K562 (cell line): Measurements from ENCODE around the gene SLC25A53. TPM values are rescaled to one million over a fixed set of nuclear protein-coding genes. Genes with fewer than 3 reads are reported as not detected.

Source experiments
- ATAC-seq: fragments of 200-7000 bp; cut with Tn5 transposase; 3 replicates; pipeline ENCODE4 v1.9.1; 2020; ENCODE audit warnings: moderate library complexity
- BruUV-seq: library from RNA; stranded (reverse); fragments of 400-500 nt; replicated peaks from 2 replicates; lab custom pipeline; 2021; lab: Mats Ljungman, UMichigan
- CTCF ChIA-PET: fragments of 300-600 bp; formaldehyde crosslinking; extraction: SDS; loops from one replicate; lab custom pipeline; 2021; ENCODE audit warnings: low intra/inter-chr PET ratio; lab: Yijun Ruan, JAX
- POLR2A ChIA-PET: fragments of 300-600, 350-650 bp; sonication (Branson Sonifier 250); formaldehyde crosslinking; extraction: SDS; loops from one replicate; lab custom pipeline; 2021; ENCODE audit warnings: antibody characterized with exemption, inconsistent platforms; lab: Yijun Ruan, JAX
- DNase-seq, 4 experiments: peaks; one replicate each; pipeline versions ENCODE4 v3.0.0 to v3.0.0-alpha.2; 2011 to 2018; ENCODE audit warnings: low spot score in 3 of 4, mixed read lengths in 3 of 4; ENCODE audit errors: extremely low read depth in 1 of 4
- FAIRE-seq: peaks from 2 replicates; lab custom pipeline; 2011; peaks lifted over from hg19 to GRCh38; lab: Jason Lieb, UNC
- H2AFZ ChIP-seq: 2 replicates; pipeline ENCODE4 v1.6.0; 2011; ENCODE audit warnings: low read depth, low read length, control low read depth, inconsistent platforms
- H3K27ac ChIP-seq: fragments of 200-600 bp; 3 replicates; pipeline ENCODE4 v1.8.0; 2011; ENCODE audit warnings: low read depth, mild to moderate bottlenecking, control low read depth, inconsistent platforms, low read length, moderate library complexity, mixed read lengths; ENCODE audit errors: extremely low read depth
- H3K27me3 ChIP-seq, 2 experiments: fragments of 300-600 bp in 1 of 2; 2 replicates in 1 of 2; 3 replicates in 1 of 2; pipeline versions ENCODE4 v1.6.0 to v1.8.0; 2011; ENCODE audit warnings: inconsistent platforms in 2 of 2, low read length in 2 of 2, mild to moderate bottlenecking in 1 of 2, mixed read lengths in 1 of 2, moderate library complexity in 1 of 2; ENCODE audit not compliant: control insufficient read depth in 2 of 2, insufficient read depth in 2 of 2
- H3K36me3 ChIP-seq: fragments of 300-600 bp; 3 replicates; pipeline ENCODE4 v1.8.0; 2011; ENCODE audit warnings: mild to moderate bottlenecking, low read length, inconsistent platforms; ENCODE audit not compliant: control insufficient read depth, insufficient read depth
- H3K4me1 ChIP-seq, 2 experiments: fragments of 200-600 bp in 1 of 2; replicated peaks in 1 of 2; 2 replicates in 1 of 2; 3 replicates in 1 of 2; pipeline versions ENCODE4 v1.5.1 to v1.8.0; 2011; ENCODE audit warnings: inconsistent platforms in 2 of 2, low read length in 2 of 2, mild to moderate bottlenecking in 1 of 2, mixed read lengths in 1 of 2, moderate library complexity in 1 of 2; ENCODE audit not compliant: control insufficient read depth in 2 of 2, insufficient read depth in 2 of 2
- H3K4me2 ChIP-seq: 2 replicates; pipeline ENCODE4 v1.6.1; 2011; ENCODE audit warnings: low read length, control low read depth, inconsistent platforms, mixed read lengths; ENCODE audit not compliant: insufficient read depth
- H3K4me3 ChIP-seq: fragments of 200-600 bp; sonication (generic), shearing (Covaris generic); 2 replicates; pipeline ENCODE4 v1.5.1; 2016; ENCODE audit warnings: control low read depth, inconsistent platforms
- H3K79me2 ChIP-seq: fragments of 200-600 bp; 3 replicates; pipeline ENCODE4 v1.8.0; 2011; ENCODE audit warnings: low read length, inconsistent platforms; ENCODE audit not compliant: control insufficient read depth, insufficient read depth
- H3K9ac ChIP-seq, 2 experiments: 2 replicates each; pipeline versions ENCODE4 v1.6.0 to v1.6.1; 2011; ENCODE audit warnings: low read depth in 2 of 2, low read length in 2 of 2, control low read depth in 1 of 2, inconsistent platforms in 1 of 2, mild to moderate bottlenecking in 1 of 2, mixed read lengths in 1 of 2; ENCODE audit not compliant: insufficient read depth in 1 of 2
- H3K9me1 ChIP-seq: one replicate; pipeline ENCODE4 v1.6.0; 2011; ENCODE audit warnings: inconsistent platforms, mild to moderate bottlenecking, low read length, moderate library complexity; ENCODE audit not compliant: control insufficient read depth, insufficient read depth
- H3K9me3 ChIP-seq: replicated peaks from 2 replicates; pipeline ENCODE4 v1.5.1; 2011; ENCODE audit warnings: low read depth, low read length, inconsistent platforms; ENCODE audit not compliant: control insufficient read depth, insufficient read depth
- H4K20me1 ChIP-seq: replicated peaks from 2 replicates; pipeline ENCODE4 v1.6.1; 2011; ENCODE audit warnings: low read length, inconsistent platforms, mixed read lengths; ENCODE audit not compliant: control insufficient read depth, insufficient read depth
- ETV5 ChIP-seq: sonication (generic); formaldehyde crosslinking; IDR thresholded peaks from 2 replicates; pipeline ENCODE4 v1.4.0; 2020; ENCODE audit warnings: low read depth, mild to moderate bottlenecking, missing genetic modification reagents
- HNRNPK ChIP-seq: fragments of 200-400 bp; formaldehyde crosslinking; IDR thresholded peaks from one replicate; pipeline ENCODE4 v1.6.1; 2018; ENCODE audit warnings: mild to moderate bottlenecking, low read depth, low read length; ENCODE audit not compliant: poor library complexity, severe bottlenecking
- LARP7 ChIP-seq: fragments of 450-650 bp; IDR thresholded peaks from 2 replicates; pipeline ENCODE4 v1.6.1; 2016
- MTF1 ChIP-seq: fragments of 250-450 bp; sonication (Bioruptor Pico); IDR thresholded peaks from 2 replicates; pipeline ENCODE4 v1.9.0; 2021; ENCODE audit warnings: moderate library complexity, mild to moderate bottlenecking, inconsistent platforms, borderline replicate concordance
- YY1 ChIP-seq, 3 experiments: IDR thresholded peaks; 2 replicates each; pipeline ENCODE4 v1.6.1; 2011; ENCODE audit warnings: low read length in 2 of 3, mild to moderate bottlenecking in 2 of 3, moderate library complexity in 2 of 3, borderline replicate concordance in 1 of 3, control low read depth in 1 of 3, low read depth in 1 of 3; ENCODE audit not compliant: insufficient read depth in 3 of 3, insufficient replicate concordance in 2 of 3, control insufficient read depth in 1 of 3, insufficient read length in 1 of 3; ENCODE audit errors: extremely low read depth in 1 of 3
- WGBS: fragments of 100-300 bp; shearing (Covaris generic); methylation state at CpG from one replicate; pipeline ENCODE4 v1.1.6; 2016; ENCODE audit warnings: low coverage, mixed read lengths; ENCODE audit not compliant: insufficient coverage; ENCODE audit errors: missing lambda C conversion rate; 5-methylcytosine and 5-hydroxymethylcytosine counted together
- in situ Hi-C: fragments of 300-500 bp; cut with MboI; formaldehyde crosslinking; loops from 4 replicates; pipeline ENCODE4 v1.15.0; 2018; ENCODE audit warnings: inconsistent platforms, mixed read lengths
- intact Hi-C: fragments of 100-400 bp; cut with micrococcal nuclease; formaldehyde crosslinking; loops from 2 replicates; pipeline ENCODE4 v1.14.2; 2022
- polyA plus RNA-seq, 8 experiments: library from polyadenylated mRNA; depleted of rRNA in 4 of 8; stranded (reverse) in 5 of 8; unstranded in 3 of 8; fragments of >200 nt; fragmentation: Nextera tagmentation in 2 of 8; fragmentation: Illumina TruSeq in 1 of 8; extraction: Ambion mirVana in 2 of 8; extraction: Trizol in 1 of 8; gene quantifications; 2 replicates each; pipeline versions ENCODE4 v1.2.1 to v1.2.3, GENCODE V29; 2011 to 2014; ENCODE audit warnings: inconsistent platforms in 1 of 8, missing spikeins in 1 of 8
- total RNA-seq, 7 experiments: library from RNA; depleted of rRNA in 6 of 7; stranded (reverse); fragments of >200 nt in 6 of 7; fragmentation: Illumina TruSeq in 2 of 7; extraction: Trizol in 2 of 7; gene quantifications; 2 replicates each; pipeline versions ENCODE4 v1.2.1 to v1.2.3, GENCODE V29; 2011 to 2021; ENCODE audit warnings: low replicate concordance in 1 of 7
- TF ChIP-seq, protein P1 (sequence below): fragments of 450-650 bp; formaldehyde crosslinking; IDR thresholded peaks from 2 replicates; pipeline ENCODE4 v1.4.0; 2020; ENCODE audit warnings: mild to moderate bottlenecking, mixed read lengths
- TF ChIP-seq, protein P2 (sequence below), 2 experiments: fragments of 150-350 bp in 1 of 2; IDR thresholded peaks; 2 replicates each; pipeline ENCODE4 v1.6.1; 2012 to 2016; ENCODE audit warnings: low read depth in 2 of 2, low read length in 2 of 2, mild to moderate bottlenecking in 1 of 2, moderate library complexity in 1 of 2
- TF ChIP-seq, protein P3 (sequence below): fragments of 450-650 bp; IDR thresholded peaks from 2 replicates; pipeline ENCODE4 v1.6.1; 2016; ENCODE audit warnings: mild to moderate bottlenecking

Gene SLC25A53
- total and polyA plus RNA-seq, 9 of the 15 experiments (the other 6 are each of a cell fraction or from before 2014, with no cell fraction given): 2.4 to 8.6 (median 5.6) TPM

DNA sequence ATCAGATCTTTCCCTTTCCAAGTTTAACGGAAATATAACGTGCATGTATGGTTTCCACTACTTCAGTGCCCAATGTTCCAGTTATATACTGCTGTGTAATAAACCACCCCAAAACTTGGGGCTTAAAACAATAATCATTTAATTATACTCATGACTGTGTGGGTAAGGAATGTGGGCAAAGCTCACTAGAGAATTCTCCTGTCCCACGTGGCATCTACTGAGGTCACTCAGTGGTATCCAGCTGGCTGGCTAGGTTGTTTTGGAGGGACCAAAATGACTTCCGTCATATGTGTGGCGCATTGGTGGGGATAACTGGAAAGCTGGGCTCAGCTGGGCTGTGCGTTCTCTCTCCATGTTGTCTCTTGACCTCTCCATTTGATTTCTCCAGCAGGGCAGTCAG is 26.0 kb downstream of the SLC25A53 start (continued):
- TF ChIP-seq, protein P1, sequence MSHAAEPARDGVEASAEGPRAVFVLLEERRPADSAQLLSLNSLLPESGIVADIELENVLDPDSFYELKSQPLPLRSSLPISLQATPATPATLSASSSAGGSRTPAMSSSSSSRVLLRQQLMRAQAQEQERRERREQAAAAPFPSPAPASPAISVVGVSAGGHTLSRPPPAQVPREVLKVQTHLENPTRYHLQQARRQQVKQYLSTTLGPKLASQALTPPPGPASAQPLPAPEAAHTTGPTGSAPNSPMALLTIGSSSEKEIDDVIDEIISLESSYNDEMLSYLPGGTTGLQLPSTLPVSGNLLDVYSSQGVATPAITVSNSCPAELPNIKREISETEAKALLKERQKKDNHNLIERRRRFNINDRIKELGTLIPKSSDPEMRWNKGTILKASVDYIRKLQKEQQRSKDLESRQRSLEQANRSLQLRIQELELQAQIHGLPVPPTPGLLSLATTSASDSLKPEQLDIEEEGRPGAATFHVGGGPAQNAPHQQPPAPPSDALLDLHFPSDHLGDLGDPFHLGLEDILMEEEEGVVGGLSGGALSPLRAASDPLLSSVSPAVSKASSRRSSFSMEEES (CRISPR knock-in tag): no peak
- TF ChIP-seq ETV5 (CRISPR knock-in tag) (no peak), MTF1 (CRISPR knock-in tag) (no peak)

DNA sequence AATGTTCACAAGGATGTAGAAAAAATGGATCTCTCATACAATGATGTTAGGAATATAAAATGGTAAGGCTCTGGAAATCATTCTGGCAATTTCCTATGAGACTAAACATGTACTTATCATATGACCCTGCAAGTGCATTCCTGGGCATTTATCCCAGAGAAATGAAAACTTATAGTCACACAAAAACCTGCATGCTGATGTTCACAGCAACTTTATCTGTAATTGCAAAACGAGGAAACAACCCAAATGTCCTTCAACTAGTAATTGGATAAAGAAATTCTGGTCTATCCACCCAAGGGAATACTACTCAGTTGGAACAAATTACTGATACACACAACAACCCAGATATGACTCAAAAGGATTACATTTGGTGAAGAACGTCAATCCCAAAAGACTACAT is 30.0 kb downstream of the SLC25A53 start:
- Histone ChIP-seq H3K9me3 (no peaks in the 10 kb centered on the region), H3K36me3 (0 out of 3 replicates have a peak, but pooled peaks cover 3% of the 10 kb centered on the region), H3K4me3 (no peak overlapping the region), H3K9me1 (no peaks in the 10 kb centered on the region), H4K20me1 (no peaks in the 10 kb centered on the region), H2AFZ (no peak overlapping the region), H3K27me3 (no peaks in the 10 kb centered on the region), H3K79me2 (no peaks in the 10 kb centered on the region), H3K27ac (no peak overlapping the region), H3K4me2 (no peak overlapping the region), H3K9ac (no peak overlapping the region), H3K4me1 (no peaks in the 10 kb centered on the region; a peak in 1 of 5 replicates)
- TF ChIP-seq LARP7 (no peak), YY1 (IDR thresholded peaks at IDR 0.05; ENCODE audit: borderline replicate concordance in 1 of 3, control insufficient read depth in 1 of 3, extremely low read depth in 1 of 3, insufficient read depth in 3 of 3, insufficient read length in 1 of 3, insufficient replicate concordance in 2 of 3, low read depth in 1 of 3, low read length in 2 of 3) (no peak), HNRNPK (no peak)
- TF ChIP-seq, protein P2, sequence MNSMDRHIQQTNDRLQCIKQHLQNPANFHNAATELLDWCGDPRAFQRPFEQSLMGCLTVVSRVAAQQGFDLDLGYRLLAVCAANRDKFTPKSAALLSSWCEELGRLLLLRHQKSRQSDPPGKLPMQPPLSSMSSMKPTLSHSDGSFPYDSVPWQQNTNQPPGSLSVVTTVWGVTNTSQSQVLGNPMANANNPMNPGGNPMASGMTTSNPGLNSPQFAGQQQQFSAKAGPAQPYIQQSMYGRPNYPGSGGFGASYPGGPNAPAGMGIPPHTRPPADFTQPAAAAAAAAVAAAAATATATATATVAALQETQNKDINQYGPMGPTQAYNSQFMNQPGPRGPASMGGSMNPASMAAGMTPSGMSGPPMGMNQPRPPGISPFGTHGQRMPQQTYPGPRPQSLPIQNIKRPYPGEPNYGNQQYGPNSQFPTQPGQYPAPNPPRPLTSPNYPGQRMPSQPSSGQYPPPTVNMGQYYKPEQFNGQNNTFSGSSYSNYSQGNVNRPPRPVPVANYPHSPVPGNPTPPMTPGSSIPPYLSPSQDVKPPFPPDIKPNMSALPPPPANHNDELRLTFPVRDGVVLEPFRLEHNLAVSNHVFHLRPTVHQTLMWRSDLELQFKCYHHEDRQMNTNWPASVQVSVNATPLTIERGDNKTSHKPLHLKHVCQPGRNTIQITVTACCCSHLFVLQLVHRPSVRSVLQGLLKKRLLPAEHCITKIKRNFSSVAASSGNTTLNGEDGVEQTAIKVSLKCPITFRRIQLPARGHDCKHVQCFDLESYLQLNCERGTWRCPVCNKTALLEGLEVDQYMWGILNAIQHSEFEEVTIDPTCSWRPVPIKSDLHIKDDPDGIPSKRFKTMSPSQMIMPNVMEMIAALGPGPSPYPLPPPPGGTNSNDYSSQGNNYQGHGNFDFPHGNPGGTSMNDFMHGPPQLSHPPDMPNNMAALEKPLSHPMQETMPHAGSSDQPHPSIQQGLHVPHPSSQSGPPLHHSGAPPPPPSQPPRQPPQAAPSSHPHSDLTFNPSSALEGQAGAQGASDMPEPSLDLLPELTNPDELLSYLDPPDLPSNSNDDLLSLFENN (IDR thresholded peaks at IDR 0.05; ENCODE audit: low read depth in 2 of 2, low read length in 2 of 2): no peak
- TF ChIP-seq, protein P3, sequence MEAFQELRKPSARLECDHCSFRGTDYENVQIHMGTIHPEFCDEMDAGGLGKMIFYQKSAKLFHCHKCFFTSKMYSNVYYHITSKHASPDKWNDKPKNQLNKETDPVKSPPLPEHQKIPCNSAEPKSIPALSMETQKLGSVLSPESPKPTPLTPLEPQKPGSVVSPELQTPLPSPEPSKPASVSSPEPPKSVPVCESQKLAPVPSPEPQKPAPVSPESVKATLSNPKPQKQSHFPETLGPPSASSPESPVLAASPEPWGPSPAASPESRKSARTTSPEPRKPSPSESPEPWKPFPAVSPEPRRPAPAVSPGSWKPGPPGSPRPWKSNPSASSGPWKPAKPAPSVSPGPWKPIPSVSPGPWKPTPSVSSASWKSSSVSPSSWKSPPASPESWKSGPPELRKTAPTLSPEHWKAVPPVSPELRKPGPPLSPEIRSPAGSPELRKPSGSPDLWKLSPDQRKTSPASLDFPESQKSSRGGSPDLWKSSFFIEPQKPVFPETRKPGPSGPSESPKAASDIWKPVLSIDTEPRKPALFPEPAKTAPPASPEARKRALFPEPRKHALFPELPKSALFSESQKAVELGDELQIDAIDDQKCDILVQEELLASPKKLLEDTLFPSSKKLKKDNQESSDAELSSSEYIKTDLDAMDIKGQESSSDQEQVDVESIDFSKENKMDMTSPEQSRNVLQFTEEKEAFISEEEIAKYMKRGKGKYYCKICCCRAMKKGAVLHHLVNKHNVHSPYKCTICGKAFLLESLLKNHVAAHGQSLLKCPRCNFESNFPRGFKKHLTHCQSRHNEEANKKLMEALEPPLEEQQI: no peak
- WGBS: 28% methylated on average over 2 of the region's 2 CpGs
- ChIA-PET POLR2A (no interaction called here), CTCF (no interaction called here)
- intact Hi-C loops (no loop called here), in situ Hi-C loops (no loop called here)
- BruUV-seq: no TSS peak
- ATAC-seq: no peak
- no peak for FAIRE-seq
- no peak for DNase-seq
